HG02678 (cell line): ENCODE results near the gene MAN1C1.
"Not testable (repeated sequence)": the region's sequence is repeated elsewhere in the genome, so short reads cannot be mapped to it uniquely, and the experiment has no call there.

Experiments used
- ATAC-seq: cut with Tn5 transposase; IDR thresholded peaks from one replicate; pipeline ENCODE4 v1.9.1; 2021; ENCODE audit warnings: mild to moderate bottlenecking, moderate library complexity; ENCODE audit not compliant: unreplicated experiment

MAN1C1 gene

GRCh38 chr1:25581764-25582163 is 34.8 kb upstream of the MAN1C1 start:
- ATAC-seq: no peak

GRCh38 chr1:25583519-25584370 is 32.8 kb upstream of the MAN1C1 start:
- ATAC-seq: no peak

- no peak for ATAC-seq
Observed at GRCh38 chr1:25586181-25586588, 30.4 kb upstream of the MAN1C1 start.

GRCh38 chr1:25587290-25587689 is 29.3 kb upstream of the MAN1C1 start:
- ATAC-seq: no peak

- not testable (repeated sequence) for ATAC-seq
Observed at GRCh38 chr1:25588224-25588623, 28.4 kb upstream of the MAN1C1 start.

- ATAC-seq: not testable (repeated sequence)
Observed at GRCh38 chr1:25588786-25589185, 27.8 kb upstream of the MAN1C1 start.

GRCh38 chr1:25590096-25590824 is 26.3 kb upstream of the MAN1C1 start:
- ATAC-seq: no peak

- no peak for ATAC-seq
Observed at GRCh38 chr1:25593861-25594260, 22.7 kb upstream of the MAN1C1 start.

- ATAC-seq: no peak
Observed at GRCh38 chr1:25594971-25595370, 21.6 kb upstream of the MAN1C1 start.

- ATAC-seq: not testable (repeated sequence)
Observed at GRCh38 chr1:25596641-25597040, 19.9 kb upstream of the MAN1C1 start.

GRCh38 chr1:25598879-25599278 is 17.7 kb upstream of the MAN1C1 start:
- no peak for ATAC-seq

GRCh38 chr1:25599969-25600610 is 16.5 kb upstream of the MAN1C1 start:
- no peak for ATAC-seq

GRCh38 chr1:25600971-25601699 is 15.5 kb upstream of the MAN1C1 start:
- not testable (repeated sequence) for ATAC-seq

GRCh38 chr1:25603779-25604538 is 12.6 kb upstream of the MAN1C1 start:
- ATAC-seq: not testable (repeated sequence)

GRCh38 chr1:25607123-25607522 is 9.5 kb upstream of the MAN1C1 start:
- no peak for ATAC-seq

GRCh38 chr1:25608488-25609178 is 8.0 kb upstream of the MAN1C1 start:
- ATAC-seq: peak; percentile 57

- no peak for ATAC-seq
Observed at GRCh38 chr1:25609921-25610320, 6.7 kb upstream of the MAN1C1 start.

- no peak for ATAC-seq
Observed at GRCh38 chr1:25610822-25611630, 5.6 kb upstream of the MAN1C1 start.

- no peak for ATAC-seq
Observed at GRCh38 chr1:25611843-25612242, 4.7 kb upstream of the MAN1C1 start.
